HG03520 (cell line): ENCODE data around the gene WEE2.
"Not testable (repeated sequence)": the region's sequence is repeated elsewhere in the genome, so short reads cannot be mapped to it uniquely, and the experiment has no call there.

Experiments used
- ATAC-seq: cut with Tn5 transposase; IDR thresholded peaks from one replicate; pipeline ENCODE4 v1.9.1; 2021; ENCODE audit warnings: mild to moderate bottlenecking, moderate library complexity; ENCODE audit not compliant: unreplicated experiment

WEE2 gene

GRCh38 chr7:141712603-141713255 lies 4.6 kb downstream of the WEE2 start:
- no peak for ATAC-seq

- ATAC-seq: no peak
Measured at GRCh38 chr7:141713890-141714289, 5.7 kb downstream of the WEE2 start.

DNA sequence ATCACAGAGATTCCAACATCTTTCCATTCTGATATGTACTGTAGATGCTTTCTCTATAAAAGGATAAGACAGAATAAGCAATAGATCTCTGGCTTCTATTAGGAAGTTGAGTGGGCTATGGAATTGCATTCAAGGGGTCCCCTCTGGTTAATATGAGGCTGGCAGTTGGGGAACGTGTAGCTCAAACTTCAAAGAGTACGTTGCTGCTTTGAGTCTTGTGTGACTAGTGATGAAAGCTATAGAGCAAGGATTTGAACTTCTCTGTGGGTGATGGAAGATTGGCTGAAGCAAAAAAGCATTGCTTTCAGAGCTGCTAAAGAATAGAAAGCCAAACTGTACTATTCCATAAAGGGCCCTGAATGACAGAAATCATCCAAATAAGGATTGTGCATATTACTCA lies 6.4 kb downstream of the WEE2 start:
- no peak for ATAC-seq

- no peak for ATAC-seq
Measured at GRCh38 chr7:141715018-141715417, 6.9 kb downstream of the WEE2 start.

DNA sequence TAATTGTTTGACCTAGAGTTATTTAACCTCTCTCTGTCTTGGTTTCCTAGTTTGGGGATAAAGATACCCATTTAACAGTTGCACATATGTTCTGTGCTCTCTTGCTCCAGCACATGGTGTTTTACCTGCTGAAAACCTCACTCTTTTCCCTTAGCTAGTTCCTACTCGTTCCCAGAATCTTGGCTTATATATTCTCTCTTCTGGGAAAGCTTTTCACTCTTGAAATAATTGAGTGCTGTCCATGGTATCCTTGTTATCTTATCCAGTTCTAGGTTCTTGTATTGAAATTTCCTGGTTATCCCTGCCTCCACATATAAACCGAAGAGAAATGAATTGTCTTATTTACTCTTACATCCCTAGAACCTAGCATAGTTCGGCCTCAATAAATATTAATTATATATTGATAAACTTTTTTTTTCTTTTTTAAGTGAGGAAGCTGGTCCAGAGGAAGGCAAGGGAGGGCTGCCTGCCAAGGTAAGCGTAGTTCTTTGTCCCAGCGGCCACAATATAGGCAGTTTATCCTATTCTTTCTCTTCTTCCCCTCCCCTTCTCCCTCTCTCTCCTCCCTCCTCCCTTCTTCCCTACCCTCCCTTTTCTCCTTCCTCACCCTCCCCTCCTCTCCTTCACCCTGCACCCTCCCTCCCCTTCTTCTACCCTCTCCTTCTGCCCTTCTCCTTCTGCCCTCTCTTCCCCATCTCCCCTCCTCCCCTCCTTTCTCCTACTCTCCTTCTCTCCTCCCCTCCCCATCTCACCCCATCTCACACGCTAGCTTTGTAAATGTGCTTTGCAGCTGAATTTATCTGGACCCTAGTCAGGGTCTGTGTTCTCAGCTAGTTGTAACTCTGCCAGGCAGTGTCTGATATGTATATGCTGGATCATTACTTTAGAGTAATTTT lies 7.9 kb downstream of the WEE2 start:
- no peak for ATAC-seq

DNA sequence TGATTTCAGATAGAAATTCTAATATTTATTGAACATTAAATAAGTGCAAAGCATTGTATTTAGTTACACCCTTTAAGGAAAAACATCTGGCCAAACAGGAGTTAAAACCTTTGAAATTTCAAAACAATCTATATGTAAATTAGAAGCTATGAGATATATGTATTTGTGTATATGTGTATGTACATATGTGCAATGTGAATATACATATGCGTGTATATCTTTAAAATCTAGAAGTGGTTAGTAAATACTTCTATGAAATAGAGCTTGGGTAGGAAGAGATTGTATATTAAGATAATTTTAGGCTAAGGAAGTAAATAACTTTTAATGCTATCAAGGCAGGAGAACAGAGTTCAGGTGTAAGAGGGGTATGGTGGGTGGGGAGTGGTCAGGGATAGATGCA lies 9.3 kb downstream of the WEE2 start:
- ATAC-seq: no peak

- no peak for ATAC-seq
Measured at GRCh38 chr7:141722529-141722928, 14.4 kb downstream of the WEE2 start.

DNA sequence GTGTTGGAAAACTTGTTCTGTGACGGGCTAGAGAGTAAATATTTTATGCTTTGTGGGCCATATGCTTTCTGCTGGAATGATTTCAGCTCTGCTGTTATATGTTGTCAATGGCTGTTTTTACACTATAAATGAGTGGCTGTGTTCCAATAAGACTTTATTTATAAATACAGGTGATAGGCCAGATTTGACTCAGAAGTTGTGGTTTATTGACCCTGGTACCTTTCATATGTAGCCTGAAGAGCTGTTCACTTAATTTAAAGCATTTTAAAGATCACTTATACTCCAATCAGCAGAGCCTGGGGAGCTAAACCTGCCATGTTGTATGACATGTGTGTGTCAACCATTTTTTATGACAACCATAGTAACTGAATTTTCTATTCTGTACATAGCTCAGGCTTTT lies 20.9 kb downstream of the WEE2 start:
- no peak for ATAC-seq

DNA sequence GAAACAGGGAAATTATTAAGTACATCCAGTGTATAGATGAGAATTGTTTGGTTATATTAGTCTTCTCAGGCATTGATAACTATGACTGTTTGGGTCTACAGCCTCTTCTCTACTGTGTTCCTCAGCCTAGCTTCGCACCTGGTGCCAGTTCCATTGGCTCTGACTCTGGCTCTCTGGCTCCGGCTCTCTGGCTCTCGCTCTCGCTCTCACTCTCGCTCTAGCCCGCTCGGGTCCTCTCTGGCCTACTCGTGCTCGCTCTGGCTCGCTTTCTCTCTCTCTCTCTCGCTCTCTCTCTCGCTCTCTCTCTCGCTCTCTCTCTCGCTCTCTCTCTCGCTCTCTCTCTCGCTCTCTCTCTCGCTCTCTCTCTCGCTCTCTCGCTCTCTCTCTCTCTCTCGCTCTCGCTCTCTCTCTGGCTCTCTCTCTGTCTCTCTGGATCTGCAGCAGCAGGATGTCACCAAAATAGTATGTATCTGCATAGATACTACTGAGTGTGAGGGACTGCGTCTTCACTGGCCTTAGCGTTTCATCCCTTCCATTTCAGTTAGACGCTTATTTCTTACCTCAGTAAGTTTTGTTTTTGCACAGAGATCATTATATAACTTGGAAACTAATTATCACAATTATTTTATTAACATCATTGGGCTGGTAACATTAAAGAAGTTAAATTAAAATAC lies 23.5 kb downstream of the WEE2 start:
- ATAC-seq: no peak

DNA sequence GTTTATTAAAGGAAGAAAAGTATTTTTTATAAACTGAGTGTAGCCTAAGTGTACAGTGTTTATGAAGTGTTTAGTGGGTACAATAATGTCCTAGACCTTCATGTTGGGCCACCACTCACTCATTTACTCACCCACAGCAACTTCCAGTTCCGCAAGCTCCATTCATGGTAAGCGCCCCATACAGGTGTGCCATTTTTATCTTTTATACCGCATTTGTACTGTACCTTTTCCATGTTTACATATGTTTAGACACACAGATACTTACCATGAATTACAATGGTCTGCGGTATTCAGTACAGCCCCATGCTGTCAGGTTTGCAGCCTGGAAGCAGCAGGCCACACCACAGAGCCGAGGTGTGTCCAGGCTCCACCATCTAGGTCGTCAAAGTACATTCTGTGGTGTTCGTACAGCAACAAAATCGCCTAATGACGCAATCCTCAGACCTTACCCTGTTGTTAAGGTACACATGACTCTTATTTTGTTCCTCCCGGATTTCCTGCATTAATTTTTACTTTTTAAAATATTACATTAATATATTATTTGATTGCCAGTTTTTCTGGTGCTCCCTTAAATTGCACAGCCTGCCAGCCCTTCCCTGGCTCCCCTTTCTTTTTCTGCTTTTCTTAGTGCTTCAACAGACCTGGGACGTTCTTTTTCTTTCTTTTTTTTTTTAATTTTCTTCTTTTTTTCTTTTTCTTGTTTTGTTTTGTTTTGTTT lies 29.1 kb downstream of the WEE2 start:
- no peak for ATAC-seq

DNA sequence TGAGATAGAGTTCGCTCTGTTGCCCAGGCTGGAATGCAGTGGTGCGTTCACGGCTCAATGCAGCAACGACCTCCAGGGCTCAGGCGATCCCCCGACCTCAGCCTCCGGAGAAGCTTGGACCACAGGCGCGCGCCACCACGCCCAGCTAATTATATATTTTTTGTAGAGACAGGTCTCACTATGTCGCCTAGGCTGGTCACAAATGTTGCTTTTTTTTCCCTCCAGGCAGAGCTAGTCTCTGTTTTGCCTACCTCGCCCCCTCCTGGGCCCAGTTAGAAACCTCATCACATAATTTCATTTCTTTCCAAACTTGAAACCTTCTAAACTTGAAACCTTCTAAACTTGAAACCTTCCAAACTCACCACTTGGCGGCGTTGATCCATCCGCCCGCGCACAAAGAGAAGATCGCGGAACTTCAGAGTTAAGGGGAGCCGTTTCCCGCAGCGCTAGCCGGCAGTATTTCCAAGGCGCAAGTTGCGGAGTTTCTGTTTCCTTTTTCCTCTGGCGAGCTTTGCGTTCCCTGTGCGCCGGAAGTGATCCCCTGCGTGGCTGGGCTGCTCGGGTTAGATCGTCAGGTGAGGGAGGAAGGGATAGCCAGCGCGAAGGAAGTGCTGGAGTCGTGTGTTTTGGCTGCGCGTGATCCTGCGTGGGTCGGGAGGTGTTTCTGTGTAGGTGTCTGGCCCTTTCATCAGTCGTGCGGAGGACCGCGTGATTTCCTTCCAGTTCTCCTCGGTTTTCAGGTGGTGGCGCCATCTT lies 29.9 kb downstream of the WEE2 start, which contains the start of gene SSBP1:
Gene SSBP1, plus strand, starts transcription at position 523 of the 756 bp plus-strand sequence. CDS start 809 bp downstream, outside the sequence.
- ATAC-seq: peak; percentile 87

DNA sequence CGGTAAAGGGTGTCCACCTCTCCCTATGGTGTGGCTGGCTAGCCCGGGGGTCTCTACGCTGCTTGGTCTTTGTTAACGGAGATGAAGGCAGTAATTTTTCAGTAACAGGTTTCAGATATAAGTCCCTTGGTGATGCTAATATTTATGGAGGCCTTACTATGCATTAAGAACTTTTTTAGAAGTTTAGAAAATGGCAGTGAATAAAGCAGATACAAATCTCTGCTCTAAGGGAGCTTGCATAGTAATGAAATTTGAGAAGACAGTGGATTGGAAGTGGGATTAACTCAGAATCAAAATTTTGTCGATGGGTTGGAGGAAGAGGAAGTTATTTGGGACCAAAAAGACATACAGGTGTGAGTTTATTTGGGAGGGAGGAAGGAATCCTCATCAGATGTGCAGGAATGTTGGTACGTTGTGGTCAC lies 30.4 kb downstream of the WEE2 start:
- ATAC-seq: no peak

DNA sequence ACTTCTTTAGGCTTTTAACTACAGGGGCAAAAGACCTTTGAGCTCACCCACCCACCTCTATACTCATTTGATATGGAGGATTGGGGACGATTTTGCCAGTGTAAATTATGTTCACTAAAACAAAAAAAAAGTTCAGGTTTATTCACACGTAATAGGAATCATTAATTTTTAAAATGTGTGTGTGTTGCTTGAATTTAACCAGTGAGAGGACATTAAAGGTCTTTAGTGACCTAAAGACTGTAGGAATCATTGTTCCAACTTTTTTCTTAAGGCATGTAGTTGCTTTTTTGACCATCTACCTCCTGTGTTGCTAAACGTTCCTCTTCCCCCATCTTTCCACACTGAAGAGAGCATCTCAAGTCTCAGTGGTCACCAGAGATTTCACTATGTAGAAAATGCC lies 31.1 kb downstream of the WEE2 start:
- no peak for ATAC-seq

- no peak for ATAC-seq
Measured at GRCh38 chr7:141742229-141742628, 34.1 kb downstream of the WEE2 start.

GRCh38 chr7:141744131-141744530 lies 36.0 kb downstream of the WEE2 start:
- ATAC-seq: no peak

GRCh38 chr7:141748396-141748795 lies 40.2 kb downstream of the WEE2 start:
- no peak for ATAC-seq

- ATAC-seq: not testable (repeated sequence)
Measured at GRCh38 chr7:141751904-141752303, 43.8 kb downstream of the WEE2 start.

DNA sequence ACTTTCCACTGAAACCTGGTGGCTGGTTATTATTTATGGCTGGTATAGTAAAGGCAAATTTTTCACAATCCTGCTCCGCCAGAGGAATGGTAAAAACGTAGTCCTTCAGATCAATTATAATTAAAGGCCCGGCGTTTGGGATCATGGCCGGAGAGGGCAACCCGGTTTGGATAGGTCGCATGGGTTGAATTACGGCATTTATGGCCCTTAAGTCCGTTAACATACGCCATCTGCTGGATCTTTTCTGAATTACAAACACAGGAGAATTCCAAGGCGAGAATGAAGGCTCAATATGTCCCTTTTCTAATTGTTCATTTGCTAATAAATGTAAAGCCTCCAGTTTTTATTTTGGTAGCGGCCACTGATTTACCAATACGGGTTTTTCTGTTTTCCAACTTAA lies 44.5 kb downstream of the WEE2 start:
- ATAC-seq: no peak

DNA sequence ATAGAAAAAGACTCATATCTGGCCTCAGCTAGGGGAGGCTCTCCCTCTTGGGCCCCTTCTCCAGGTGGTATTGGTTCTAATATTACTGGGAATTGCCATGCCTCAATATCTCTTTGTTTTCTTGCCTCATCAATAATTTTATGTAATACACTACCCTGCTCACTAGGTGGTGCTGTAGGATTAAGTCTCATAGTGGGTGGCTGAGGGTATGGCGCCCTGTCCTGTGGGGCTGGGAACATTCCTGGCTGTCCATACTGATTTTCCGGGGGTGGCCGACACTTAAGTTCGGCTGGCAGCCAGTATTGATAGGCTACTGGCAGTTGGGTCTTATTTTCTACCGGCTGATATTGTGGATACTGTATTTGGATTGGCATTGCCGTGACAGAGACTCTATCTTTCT lies 46.8 kb downstream of the WEE2 start:
- ATAC-seq: no peak

DNA sequence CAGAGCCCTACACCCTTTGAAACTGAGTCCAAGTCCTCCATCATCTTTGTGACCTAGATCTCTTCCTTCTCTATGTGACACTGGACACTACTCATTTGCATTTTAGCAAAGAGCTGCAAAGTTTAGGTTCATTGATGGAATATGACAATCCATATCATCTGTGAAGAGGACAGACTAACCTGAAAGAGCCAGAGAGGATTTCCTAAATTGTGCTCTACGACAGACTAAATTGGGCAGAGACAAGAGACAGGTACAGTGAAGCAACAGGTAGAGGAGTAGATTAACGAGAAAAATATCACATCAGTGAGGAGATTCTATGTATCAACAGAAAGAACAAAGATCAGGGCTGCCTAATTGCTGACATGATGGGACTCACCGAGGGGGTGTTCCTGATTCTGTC lies 55.6 kb downstream of the WEE2 start, which contains the start of gene TAS2R3:
Gene TAS2R3, plus strand, starts transcription at position 301 of the 400 bp plus-strand sequence. Its CDS starts 62 bp downstream, at position 363.
- ATAC-seq: no peak
